GM15510 (cell line): ENCODE results near the gene SPEF2.

Experiments
- POLR2A ChIP-seq: IDR thresholded peaks from 3 replicates; pipeline ENCODE4 v1.6.1; 2011; ENCODE audit warnings: borderline replicate concordance; ENCODE audit not compliant: insufficient read length; ENCODE audit errors: extremely low read depth

SPEF2 gene

DNA sequence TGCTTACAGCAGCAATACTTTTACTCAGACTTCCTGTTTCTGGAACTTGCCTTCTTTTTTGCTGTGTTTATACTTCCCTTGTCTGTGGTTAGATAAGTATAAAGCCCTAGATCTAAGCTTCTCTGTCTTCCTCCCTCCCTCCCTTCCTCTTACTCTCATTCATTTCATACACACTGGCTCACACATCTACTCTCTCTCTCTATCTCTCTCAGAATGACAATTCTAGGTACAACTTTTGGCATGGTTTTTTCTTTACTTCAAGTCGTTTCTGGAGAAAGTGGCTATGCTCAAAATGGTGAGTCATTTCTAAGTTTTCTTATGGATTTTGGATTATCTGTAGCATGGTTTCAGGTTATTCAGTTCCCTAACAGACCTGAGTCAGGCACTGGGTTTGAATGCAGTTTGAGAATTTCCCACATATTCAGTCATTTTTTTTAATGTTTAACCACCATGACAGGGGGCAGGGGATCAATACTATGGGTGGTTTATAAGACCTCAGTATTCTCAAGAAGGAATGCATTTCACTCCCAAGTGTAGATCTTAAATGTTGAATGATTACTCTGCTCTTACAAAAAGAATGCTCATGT, 239.2 kb downstream of the SPEF2 start, which contains the start of gene IL7R:
IL7R (plus strand) TSS at position 127 of the 587 bp plus-strand sequence; CDS start at position 214, 87 bp downstream.
- TF ChIP-seq POLR2A: no peak

DNA sequence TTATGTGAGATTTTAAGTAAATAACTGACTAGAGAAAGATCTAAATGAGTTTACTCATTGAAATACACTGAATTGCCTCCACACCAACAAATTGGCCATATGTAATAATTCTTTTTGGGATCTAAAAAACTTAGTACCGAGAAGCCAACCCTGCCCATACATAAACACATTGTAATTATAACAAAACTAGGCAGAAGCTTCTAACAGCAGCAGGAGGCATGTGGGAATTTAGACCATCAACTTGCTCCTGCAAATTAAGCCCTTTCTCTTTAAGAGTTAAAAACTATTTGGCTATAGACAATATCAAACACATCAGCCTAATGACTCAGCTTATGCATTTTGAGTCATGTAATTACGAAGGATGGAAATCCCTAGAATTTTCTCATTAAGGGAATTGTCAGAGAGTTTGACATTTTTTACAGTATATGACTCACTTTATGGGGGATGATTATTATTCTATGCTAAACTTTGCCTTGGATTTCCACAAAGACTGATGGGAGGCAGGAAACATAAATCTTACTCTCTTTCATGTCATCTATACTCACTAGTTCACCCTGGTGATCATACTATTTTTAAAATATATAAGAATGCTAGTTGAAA, 240.0 kb downstream of the SPEF2 start:
- no peak for TF ChIP-seq POLR2A

DNA sequence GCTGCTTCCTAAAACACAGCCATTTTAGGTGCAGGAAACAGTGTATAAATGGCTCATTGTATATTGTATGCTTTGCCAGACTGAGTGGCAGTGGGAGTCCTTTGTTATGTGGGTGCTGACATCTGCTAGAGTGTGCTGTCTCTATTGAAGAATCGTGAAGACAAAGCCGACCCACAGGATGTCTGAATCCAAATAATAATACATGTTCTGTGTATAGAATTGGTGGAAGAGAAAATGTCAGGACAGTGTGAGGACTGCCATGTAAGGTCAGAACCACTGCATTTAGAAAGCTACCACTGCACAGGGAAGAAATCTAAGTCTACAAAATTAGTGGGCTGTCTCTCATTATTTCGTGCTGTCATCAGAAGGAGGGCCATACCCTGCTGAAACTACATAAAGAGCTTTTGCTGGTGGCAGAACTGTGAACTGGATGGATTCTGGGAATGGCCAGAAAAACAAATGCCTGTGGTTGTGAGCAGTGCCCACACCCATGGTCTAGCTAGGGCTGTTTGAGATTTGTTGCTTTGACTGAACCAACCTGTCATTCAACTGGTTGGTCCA, 241.5 kb downstream of the SPEF2 start:
- no peak for TF ChIP-seq POLR2A

DNA sequence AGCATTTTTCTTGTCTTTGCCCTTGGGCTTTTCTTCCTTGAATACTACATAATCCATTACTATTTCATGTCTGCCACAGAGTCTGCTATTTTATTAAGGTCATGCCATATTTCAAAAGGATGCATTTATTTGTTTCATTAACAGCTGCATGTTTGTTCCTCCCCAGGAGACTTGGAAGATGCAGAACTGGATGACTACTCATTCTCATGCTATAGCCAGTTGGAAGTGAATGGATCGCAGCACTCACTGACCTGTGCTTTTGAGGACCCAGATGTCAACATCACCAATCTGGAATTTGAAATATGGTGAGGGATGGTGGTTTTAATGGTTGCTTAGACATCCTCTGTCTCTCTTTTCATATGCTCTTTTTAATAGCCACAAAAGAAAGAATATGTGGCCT, 243.0 kb downstream of the SPEF2 start:
- no peak for TF ChIP-seq POLR2A

DNA sequence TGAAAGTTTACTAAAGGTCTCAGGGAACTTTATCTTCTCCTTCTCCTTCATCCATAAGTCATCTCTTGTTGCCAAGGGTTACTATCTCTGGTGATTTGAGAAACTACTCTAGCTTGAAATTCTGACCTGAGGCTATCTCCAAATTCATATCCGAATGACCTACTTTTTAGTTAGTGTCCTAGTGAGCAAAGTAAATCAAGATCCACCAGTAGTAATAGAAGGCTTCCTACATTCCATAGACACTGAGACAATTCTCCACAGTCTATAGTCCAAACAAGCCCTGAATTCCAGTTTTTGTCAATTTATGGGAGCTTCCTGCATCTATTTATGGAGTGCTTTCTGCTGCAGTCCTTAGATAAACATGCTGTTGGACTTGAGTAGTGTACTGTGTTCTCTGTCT, 244.1 kb downstream of the SPEF2 start:
- no peak for TF ChIP-seq POLR2A

DNA sequence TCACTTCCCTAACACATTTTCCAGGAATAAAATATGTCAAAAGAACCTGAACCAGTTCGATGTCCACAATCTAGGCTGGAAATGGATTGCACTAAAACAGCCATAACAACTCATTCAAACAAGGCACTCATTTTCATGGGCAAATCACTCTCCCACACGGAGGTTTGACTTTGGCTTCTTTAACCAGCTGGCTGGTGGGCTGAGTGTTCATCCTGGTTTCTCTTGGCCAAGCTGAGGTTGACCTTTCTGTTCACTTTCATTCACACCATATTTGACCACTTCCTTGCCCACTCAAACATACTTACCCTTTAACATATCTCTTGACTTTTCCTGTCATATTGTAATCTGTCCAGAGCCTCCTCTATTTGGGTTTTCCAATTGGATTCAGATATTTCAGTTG, 244.5 kb downstream of the SPEF2 start:
- TF ChIP-seq POLR2A: no peak

DNA sequence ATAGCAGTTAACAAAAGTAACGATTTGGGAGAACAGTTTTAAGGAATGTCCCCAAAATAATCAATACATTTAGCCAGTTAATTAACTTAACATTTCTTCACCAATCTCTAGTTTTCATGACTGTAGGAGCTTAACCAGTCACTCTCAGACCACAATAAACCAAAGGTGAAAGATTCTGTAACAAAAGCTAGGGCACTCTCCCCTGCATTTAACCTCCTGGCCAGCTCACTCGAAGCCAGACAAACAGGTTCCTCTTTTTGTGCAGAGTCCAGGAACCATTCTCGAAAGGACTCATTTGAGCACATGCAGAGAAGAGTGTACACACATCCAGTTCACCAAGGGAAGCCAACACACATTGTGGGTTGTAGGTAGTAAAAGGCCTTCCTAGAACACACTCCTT, 245.5 kb downstream of the SPEF2 start:
- TF ChIP-seq POLR2A: no peak
